ENCODE data around the gene ZDHHC1.

The ZDHHC1 gene

GRCh38 chr16:67456391-67457081 lies 40.3 kb upstream of the ZDHHC1 start:
- DNase-seq (ENCODE audit: low read depth), result peak; percentile 63
- peak; percentile 61 for TF ChIP-seq CTCF (IDR thresholded peaks at IDR 0.05; ENCODE audit: low read length, missing control alignments)
- H3K4me3 ChIP-seq (replicated peaks; ENCODE audit: low read depth, low read length), result no peak overlapping the region

GRCh38 chr16:67454852-67455251 lies 38.6 kb upstream of the ZDHHC1 start:
- TF ChIP-seq CTCF (IDR thresholded peaks at IDR 0.05; ENCODE audit: low read length, missing control alignments), result no peak
- no peak overlapping the region for H3K4me3 ChIP-seq (replicated peaks; ENCODE audit: low read depth, low read length)
- no peak for DNase-seq (ENCODE audit: low read depth)

- no peak for DNase-seq (ENCODE audit: low read depth)
- no peak overlapping the region for H3K4me3 ChIP-seq (replicated peaks; ENCODE audit: low read depth, low read length)
- no peak for TF ChIP-seq CTCF (IDR thresholded peaks at IDR 0.05; ENCODE audit: low read length, missing control alignments)
Measured at GRCh38 chr16:67454104-67454503, 37.8 kb upstream of the ZDHHC1 start.

- no peak for TF ChIP-seq CTCF (IDR thresholded peaks at IDR 0.05; ENCODE audit: low read length, missing control alignments)
Measured at GRCh38 chr16:67451704-67452435, 35.6 kb upstream of the ZDHHC1 start.

GRCh38 chr16:67451061-67451703 lies 34.9 kb upstream of the ZDHHC1 start:
- DNase-seq (ENCODE audit: low read depth), result no peak
- H3K4me3 ChIP-seq (replicated peaks; ENCODE audit: low read depth, low read length), result no peak overlapping the region

More at GRCh38 chr16:67451704-67452435, 35.6 kb upstream of the ZDHHC1 start:
- no peak overlapping the region for H3K4me3 ChIP-seq (replicated peaks; ENCODE audit: low read depth, low read length)
- no peak for DNase-seq (ENCODE audit: low read depth)

GRCh38 chr16:67449739-67450138 lies 33.5 kb upstream of the ZDHHC1 start:
- no peak for TF ChIP-seq CTCF (IDR thresholded peaks at IDR 0.05; ENCODE audit: low read length, missing control alignments)
- no peak for DNase-seq (ENCODE audit: low read depth)
- no peak overlapping the region for H3K4me3 ChIP-seq (replicated peaks; ENCODE audit: low read depth, low read length)

More at GRCh38 chr16:67451061-67451703, 34.9 kb upstream of the ZDHHC1 start:
- TF ChIP-seq CTCF (IDR thresholded peaks at IDR 0.05; ENCODE audit: low read length, missing control alignments), result no peak
